HepG2 (cell line): Measurements from ENCODE around the gene CDH1. TPM values are rescaled to one million over a fixed set of nuclear protein-coding genes. Genes with fewer than 3 reads are reported as not detected.

ENCODE experiments used
- DNMT1 ChIP-seq: sonication (generic); formaldehyde crosslinking; IDR thresholded peaks from 2 replicates; pipeline ENCODE4 v1.5.1; 2020; ENCODE audit warnings: mild to moderate bottlenecking, missing genetic modification reagents
- LCORL ChIP-seq, 2 experiments: fragments of 450-650 bp in 1 of 2; sonication (generic) in 1 of 2; formaldehyde crosslinking in 1 of 2; IDR thresholded peaks; 2 replicates each; pipeline versions ENCODE4 v1.5.0 to v1.6.1; 2017 to 2020; ENCODE audit warnings: antibody characterized with exemption in 1 of 2, missing genetic modification reagents in 1 of 2
- NFATC3 ChIP-seq: sonication (generic); formaldehyde crosslinking; IDR thresholded peaks from 2 replicates; pipeline ENCODE4 v1.5.1; 2020; ENCODE audit warnings: mild to moderate bottlenecking, missing genetic modification reagents
- NFE2L2 ChIP-seq: fragments of 150-350 bp; IDR thresholded peaks from 2 replicates; pipeline ENCODE4 v1.6.1; 2014; ENCODE audit warnings: low read length
- POLR2A ChIP-seq, 2 experiments: IDR thresholded peaks; 2 replicates each; pipeline ENCODE4 v1.6.1; 2011; ENCODE audit warnings: low read depth in 2 of 2, low read length in 2 of 2, mild to moderate bottlenecking in 1 of 2, moderate library complexity in 1 of 2; ENCODE audit not compliant: insufficient read depth in 1 of 2
- SALL2 ChIP-seq: sonication (generic); formaldehyde crosslinking; IDR thresholded peaks from 2 replicates; pipeline ENCODE4 v1.8.1; 2023; ENCODE audit warnings: mild to moderate bottlenecking, missing genetic modification reagents, inconsistent platforms
- WIZ ChIP-seq: sonication (generic); formaldehyde crosslinking; IDR thresholded peaks from 2 replicates; pipeline ENCODE4 v1.5.1; 2020; ENCODE audit warnings: mild to moderate bottlenecking, missing genetic modification reagents
- ZNF318 ChIP-seq: sonication (generic); formaldehyde crosslinking; IDR thresholded peaks from 2 replicates; pipeline ENCODE4 v1.4.0; 2020; ENCODE audit warnings: mild to moderate bottlenecking, missing genetic modification reagents
- ZNF335 ChIP-seq: sonication (generic); formaldehyde crosslinking; IDR thresholded peaks from 2 replicates; pipeline ENCODE4 v1.4.0; 2020; ENCODE audit warnings: missing genetic modification reagents
- ZNF441 ChIP-seq: sonication (generic); formaldehyde crosslinking; IDR thresholded peaks from 2 replicates; pipeline ENCODE4 v1.7.0; 2021; ENCODE audit warnings: missing genetic modification reagents, borderline replicate concordance
- ZNF552 ChIP-seq: sonication (generic); formaldehyde crosslinking; IDR thresholded peaks from 2 replicates; pipeline ENCODE4 v1.9.0; 2022; ENCODE audit warnings: missing genetic modification reagents, mild to moderate bottlenecking, borderline replicate concordance
- ZNF605 ChIP-seq: sonication (generic); formaldehyde crosslinking; IDR thresholded peaks from 2 replicates; pipeline ENCODE4 v1.8.0; 2022; ENCODE audit warnings: mild to moderate bottlenecking, missing genetic modification reagents
- ZNF674 ChIP-seq: sonication (generic); formaldehyde crosslinking; IDR thresholded peaks from 2 replicates; pipeline ENCODE4 v1.5.0; 2020; ENCODE audit warnings: low read depth, mild to moderate bottlenecking, missing genetic modification reagents
- ZNF780A ChIP-seq: sonication (generic); formaldehyde crosslinking; IDR thresholded peaks from 2 replicates; pipeline ENCODE4 v1.8.0; 2022; ENCODE audit warnings: mild to moderate bottlenecking, missing genetic modification reagents, moderate library complexity
- ZNF790 ChIP-seq: sonication (generic); formaldehyde crosslinking; IDR thresholded peaks from 2 replicates; pipeline ENCODE4 v1.8.0; 2022; ENCODE audit warnings: missing genetic modification reagents, mild to moderate bottlenecking, borderline replicate concordance
- ZNF800 ChIP-seq: sonication (generic); formaldehyde crosslinking; IDR thresholded peaks from 2 replicates; pipeline ENCODE4 v1.4.0; 2020; ENCODE audit warnings: missing genetic modification reagents
- polyA plus RNA-seq, 8 experiments: library from polyadenylated mRNA; depleted of rRNA in 3 of 8; stranded (reverse) in 7 of 8; unstranded in 1 of 8; fragments of >200 nt; fragmentation: Illumina TruSeq in 4 of 8; extraction: Trizol in 4 of 8; gene quantifications; 2 replicates each; pipeline versions ENCODE4 v1.2.1 to v1.2.3, GENCODE V29; 2011 to 2016; ENCODE audit warnings: low read depth in 4 of 8, missing spikeins in 1 of 8, mixed read lengths in 1 of 8; ENCODE audit not compliant: insufficient read depth in 1 of 8
- total RNA-seq, 5 experiments: library from RNA; depleted of rRNA; stranded (reverse); fragments of >200 nt; fragmentation: Illumina TruSeq; extraction: Trizol; gene quantifications; 2 replicates each; pipeline ENCODE4 v1.2.3, GENCODE V29; 2016; ENCODE audit warnings: low read depth in 1 of 5

CDH1 gene
- total and polyA plus RNA-seq, 2 of the 13 experiments (the other 11 are each of a cell fraction or from before 2014, with no cell fraction given): 0.95 to 9.8 TPM

- peak; percentile 64; the same call in 1 of the 2 replicates for TF ChIP-seq ZNF800 (CRISPR knock-in tag)
- no peak for TF ChIP-seq SALL2 (CRISPR knock-in tag)
- TF ChIP-seq ZNF441: no peak
- TF ChIP-seq ZNF674: no peak
- 0 out of 2 replicates have a peak, but pooled peaks have one; percentile 60 for TF ChIP-seq WIZ (CRISPR knock-in tag)
- TF ChIP-seq ZNF780A (CRISPR knock-in tag): no peak
- TF ChIP-seq ZNF335: no peak
- no peak for TF ChIP-seq LCORL (IDR thresholded peaks at IDR 0.05)
- peak; percentile 79; the same call in 1 of the 2 replicates for TF ChIP-seq LCORL (CRISPR knock-in tag; IDR thresholded peaks at IDR 0.05)
- TF ChIP-seq ZNF790 (CRISPR knock-in tag): peak; percentile 74; the same call in 1 of the 2 replicates
- no peak for TF ChIP-seq NFATC3 (CRISPR knock-in tag)
- peak; percentile 88; the same call in 1 of the 2 replicates for TF ChIP-seq DNMT1
- TF ChIP-seq ZNF552: 0 out of 2 replicates have a peak, but pooled peaks have one; percentile 71
- TF ChIP-seq POLR2A (IDR thresholded peaks at IDR 0.05; ENCODE audit: insufficient read depth in 1 of 2, low read depth in 2 of 2, low read length in 2 of 2): 0 out of 4 replicates have a peak, but pooled peaks of 1 of the 2 experiments have one; percentile 38
- no peak for TF ChIP-seq ZNF318
- no peak for TF ChIP-seq NFE2L2
- 0 out of 2 replicates have a peak, but pooled peaks have one; percentile 9 for TF ChIP-seq ZNF605 (CRISPR knock-in tag)
Measured at GRCh38 chr16:68737046-68737729, at the start of gene CDH1 (continued).
